Activated CD8-positive, alpha-beta memory T cell treated with anti-CD3 and anti-CD28 coated beads, Interleukin-2, amount 50 U/mL, for 4 hours (primary cell): ENCODE results near the gene WDR4.
"Not testable (repeated sequence)": the region's sequence is repeated elsewhere in the genome, so short reads cannot be mapped to it uniquely, and the experiment has no call there.

Source experiments
- DNase-seq: peaks from one replicate; pipeline ENCODE4 v3.0.0-alpha.2; 2020

WDR4 gene

GRCh38 chr21:42837421-42838211 is 41.7 kb downstream of the WDR4 start:
- no peak for DNase-seq

GRCh38 chr21:42836767-42837301 is 42.5 kb downstream of the WDR4 start:
- no peak for DNase-seq

GRCh38 chr21:42836402-42836666 is 43.0 kb downstream of the WDR4 start:
- no peak for DNase-seq

GRCh38 chr21:42835611-42836401 is 43.5 kb downstream of the WDR4 start:
- DNase-seq, result no peak

- DNase-seq, result no peak
Measured at GRCh38 chr21:42835211-42835610, 44.1 kb downstream of the WDR4 start.

- DNase-seq, result no peak
Measured at GRCh38 chr21:42834726-42835191, 44.6 kb downstream of the WDR4 start.

GRCh38 chr21:42833859-42834725 is 45.2 kb downstream of the WDR4 start:
- DNase-seq, result no peak

GRCh38 chr21:42833439-42833815 is 45.9 kb downstream of the WDR4 start:
- DNase-seq, result peak; percentile 53

- DNase-seq, result not testable (repeated sequence)
Measured at GRCh38 chr21:42832321-42832630, 47.1 kb downstream of the WDR4 start.

- DNase-seq, result no peak
Measured at GRCh38 chr21:42830456-42831455, 48.6 kb downstream of the WDR4 start.

GRCh38 chr21:42829954-42830353 is 49.4 kb downstream of the WDR4 start:
- DNase-seq, result no peak

GRCh38 chr21:42829417-42829816 is 49.9 kb downstream of the WDR4 start:
- DNase-seq, result no peak

- no peak for DNase-seq
Measured at GRCh38 chr21:42827588-42827987, 51.8 kb downstream of the WDR4 start.

- DNase-seq, result no peak
Measured at GRCh38 chr21:42820616-42821465, 58.5 kb downstream of the WDR4 start.

- no peak for DNase-seq
Measured at GRCh38 chr21:42819861-42820615, 59.3 kb downstream of the WDR4 start.

- peak; percentile 74 for DNase-seq
Measured at GRCh38 chr21:42818328-42818749, 61.0 kb downstream of the WDR4 start.

- DNase-seq, result no peak
Measured at GRCh38 chr21:42815217-42815616, 64.1 kb downstream of the WDR4 start.

- DNase-seq, result not testable (repeated sequence)
Measured at GRCh38 chr21:42812528-42813241, 66.7 kb downstream of the WDR4 start.

- DNase-seq, result no peak
Measured at GRCh38 chr21:42811960-42812359, 67.4 kb downstream of the WDR4 start.
